ENCODE results near the gene MRPL43. TPM values are rescaled to one million over a fixed set of nuclear protein-coding genes. Genes with fewer than 3 reads are reported as not detected.
A peak's percentile ranks its signal among the peaks of the same experiment; 100 is the strongest.

The MRPL43 gene
- total RNA-seq, 1 experiment from 2014 or later, result 136 TPM

DNA sequence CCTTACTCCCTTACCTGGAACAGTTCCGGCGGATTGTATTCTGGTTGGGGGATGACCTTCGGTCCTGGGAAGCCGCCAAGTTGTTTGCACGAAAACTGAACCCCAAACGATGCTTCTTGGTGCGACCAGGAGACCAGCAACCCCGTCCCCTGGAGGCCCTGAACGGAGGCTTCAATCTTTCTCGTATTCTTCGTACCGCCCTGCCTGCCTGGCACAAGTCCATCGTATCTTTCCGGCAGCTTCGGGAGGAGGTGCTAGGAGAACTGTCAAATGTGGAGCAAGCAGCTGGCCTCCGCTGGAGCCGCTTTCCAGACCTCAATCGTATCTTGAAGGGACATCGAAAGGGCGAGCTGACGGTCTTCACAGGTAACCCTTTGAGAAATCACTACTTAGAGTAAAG is 1.8 kb upstream of the MRPL43 start:
- no peak overlapping the region for H2AFZ ChIP-seq (ENCODE audit: low read depth, low read length, poor library complexity, severe bottlenecking)
- H4K20me1 ChIP-seq (ENCODE audit: insufficient read depth), result no peaks in the 10 kb centered on the region; the same call in 1 of the 2 replicates
- ATAC-seq (no peak), DNase-seq (ENCODE audit: low read depth, low spot score) (no peak)
- CTCF ChIA-PET, result interaction anchor here (1.6 kb wide), 1 partner anchor 9 kb away, joined by 4 read pairs; no protein-coding TSS in a partner anchor
- no peak overlapping the region for H3K27ac ChIP-seq (ENCODE audit: low read depth, low read length)
- H3K9me2 ChIP-seq (ENCODE audit: insufficient read depth), result no peaks in the 10 kb centered on the region
- no peak for TF ChIP-seq SRF (IDR thresholded peaks at IDR 0.05; ENCODE audit: low read depth)
- no peak for TF ChIP-seq EGR1 (IDR thresholded peaks at IDR 0.05; ENCODE audit: low read depth)
- TF ChIP-seq RAD21 (IDR thresholded peaks at IDR 0.05; ENCODE audit: low read depth), result no peak
- no peak for TF ChIP-seq JUND (IDR thresholded peaks at IDR 0.05)
- TF ChIP-seq POLR2A (IDR thresholded peaks at IDR 0.05; ENCODE audit: borderline replicate concordance, extremely low read depth, insufficient read depth, insufficient read length), result no peak
- TF ChIP-seq CEBPB (IDR thresholded peaks at IDR 0.05; ENCODE audit: low read depth), result no peak
- TF ChIP-seq CBX3 (IDR thresholded peaks at IDR 0.05; ENCODE audit: low read depth), result no peak
- TF ChIP-seq EZH2 (IDR thresholded peaks at IDR 0.05), result no peak
- no peak for TF ChIP-seq ELF1 (IDR thresholded peaks at IDR 0.05; ENCODE audit: borderline replicate concordance, low read depth)
- no peak for TF ChIP-seq ZNF274 (IDR thresholded peaks at IDR 0.05; ENCODE audit: low read depth, low read length)
- TF ChIP-seq YY1 (IDR thresholded peaks at IDR 0.05; ENCODE audit: extremely low read depth, insufficient replicate concordance, low read depth, low read length), result no peak
- no peaks in the 10 kb centered on the region for H3K9me3 ChIP-seq (ENCODE audit: control insufficient read depth in 1 of 2, insufficient read depth in 1 of 2, low read depth in 1 of 2, low read length in 2 of 2)
- POLR2A ChIA-PET, result no interaction called here
- peak overlapping the region; percentile 96 for H3K4me2 ChIP-seq (ENCODE audit: low read length)
- H3K36me3 ChIP-seq (ENCODE audit: control insufficient read depth in 1 of 2, insufficient read depth in 2 of 2, low read length in 2 of 2), result peaks cover 29 to 45% of the 10 kb centered on the region in 2 experiments
- peaks cover 62% of the 10 kb centered on the region for H3K79me2 ChIP-seq (ENCODE audit: insufficient read depth, low read length)
- H3K27me3 ChIP-seq (ENCODE audit: insufficient read depth, low read length), result no peaks in the 10 kb centered on the region
- peaks cover 10 to 33% of the 10 kb centered on the region in 2 experiments; a peak in 3 of 4 replicates for H3K4me1 ChIP-seq (ENCODE audit: control insufficient read depth in 1 of 2, insufficient read depth in 2 of 2, low read length in 2 of 2)
- no TSS peak for BruUV-seq (replicated peaks)
- RAD21 ChIA-PET (ENCODE audit: low non-redundant PET in 1 of 2, low total read pairs in 2 of 2, uncharacterized antibody in 2 of 2, unreplicated experiment in 2 of 2), result no interaction called here
- 0 out of 2 replicates have a peak overlapping the region, but pooled peaks have one; percentile 96 for H3K9ac ChIP-seq (ENCODE audit: low read length)
- intact Hi-C loops (cut with micrococcal nuclease), result no loop called here
- H3K4me3 ChIP-seq (replicated peaks in 1 of 2; ENCODE audit: low read depth in 1 of 2, low read length in 2 of 2), result 0 out of 4 replicates have a peak overlapping the region, but pooled peaks of 1 of the 2 experiments have one; percentile 96

DNA sequence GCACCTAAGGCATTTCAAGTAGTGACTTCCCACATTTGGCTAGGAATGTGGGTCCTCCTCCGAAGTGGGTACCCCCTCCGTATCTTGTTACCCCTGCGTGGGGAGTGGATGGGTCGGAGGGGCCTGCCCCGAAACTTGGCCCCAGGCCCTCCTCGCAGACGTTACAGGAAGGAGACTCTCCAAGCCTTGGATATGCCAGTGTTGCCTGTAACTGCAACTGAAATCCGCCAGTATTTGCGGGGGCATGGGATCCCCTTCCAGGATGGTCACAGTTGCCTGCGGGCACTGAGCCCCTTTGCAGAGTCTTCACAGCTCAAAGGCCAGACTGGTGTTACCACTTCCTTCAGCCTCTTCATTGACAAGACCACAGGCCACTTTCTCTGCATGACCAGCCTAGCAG is 869 bp upstream of the MRPL43 start:
- H3K79me2 ChIP-seq (ENCODE audit: insufficient read depth, low read length), result peaks cover 62% of the 10 kb centered on the region

More for the DNA sequence above, 869 bp upstream of the MRPL43 start:
- no peak for DNase-seq (ENCODE audit: low read depth, low spot score)
- H3K36me3 ChIP-seq (ENCODE audit: control insufficient read depth in 1 of 2, insufficient read depth in 2 of 2, low read length in 2 of 2), result peaks cover 27 to 36% of the 10 kb centered on the region in 2 experiments
- peak overlapping the region; percentile 96 for H3K9ac ChIP-seq (ENCODE audit: low read length)
- peaks cover 10 to 28% of the 10 kb centered on the region in 2 experiments; a peak in 3 of 4 replicates for H3K4me1 ChIP-seq (ENCODE audit: control insufficient read depth in 1 of 2, insufficient read depth in 2 of 2, low read length in 2 of 2)
- no peaks in the 10 kb centered on the region for H3K27me3 ChIP-seq (ENCODE audit: insufficient read depth, low read length)
- H4K20me1 ChIP-seq (ENCODE audit: insufficient read depth), result no peaks in the 10 kb centered on the region; the same call in 1 of the 2 replicates
- peak overlapping the region; percentile 96 for H3K4me2 ChIP-seq (ENCODE audit: low read length)
- no TSS peak for BruUV-seq (replicated peaks)
- peak overlapping the region; percentile 84 for H3K27ac ChIP-seq (ENCODE audit: low read depth, low read length)
- POLR2A ChIA-PET, result interaction anchor here (1.6 kb wide), 1 partner anchor 10 kb away, joined by 6 read pairs; no protein-coding TSS in a partner anchor
- no peak for ATAC-seq
- H3K9me3 ChIP-seq (ENCODE audit: control insufficient read depth in 1 of 2, insufficient read depth in 1 of 2, low read depth in 1 of 2, low read length in 2 of 2), result no peaks in the 10 kb centered on the region
- TF ChIP-seq TCF7L2 (IDR thresholded peaks at IDR 0.05; ENCODE audit: borderline replicate concordance, extremely low read depth, insufficient read depth, insufficient read length) (no peak), CEBPB (IDR thresholded peaks at IDR 0.05; ENCODE audit: low read depth) (no peak), REST (IDR thresholded peaks at IDR 0.05; ENCODE audit: low read depth) (no peak), SRF (IDR thresholded peaks at IDR 0.05; ENCODE audit: low read depth) (no peak), ZNF274 (IDR thresholded peaks at IDR 0.05; ENCODE audit: low read depth, low read length) (no peak)
- H3K9me2 ChIP-seq (ENCODE audit: insufficient read depth), result no peaks in the 10 kb centered on the region
- intact Hi-C loops (cut with micrococcal nuclease), result no loop called here
- H2AFZ ChIP-seq (ENCODE audit: low read depth, low read length, poor library complexity, severe bottlenecking), result no peak overlapping the region
- H3K4me3 ChIP-seq (replicated peaks in 1 of 2; ENCODE audit: low read depth in 1 of 2, low read length in 2 of 2), result peak overlapping the region; percentile 82 to 96
- RAD21 ChIA-PET (ENCODE audit: low non-redundant PET in 1 of 2, low total read pairs in 2 of 2, uncharacterized antibody in 2 of 2, unreplicated experiment in 2 of 2), result no interaction called here
- CTCF ChIA-PET, result interaction anchor here (1.6 kb wide), 1 partner anchor 10 kb away, joined by 4 read pairs; no protein-coding TSS in a partner anchor

Measured in HCT116 (cell line).